ENCODE measurements around the gene AXIN2.
"Not testable (repeated sequence)": the region's sequence is repeated elsewhere in the genome, so short reads cannot be mapped to it uniquely, and the experiment has no call there.

Gene AXIN2

GRCh38 chr17:65487161-65487560, 74.3 kb downstream of the AXIN2 start:
- no peak for DNase-seq (ENCODE audit: low read depth in 3 of 3)

GRCh38 chr17:65485388-65486299, 75.8 kb downstream of the AXIN2 start:
- DNase-seq (ENCODE audit: low read depth in 3 of 3): no peak

- not testable (repeated sequence) for DNase-seq (ENCODE audit: low read depth in 3 of 3)
Measured at GRCh38 chr17:65484405-65484804, 77.0 kb downstream of the AXIN2 start.

- DNase-seq (ENCODE audit: low read depth in 3 of 3): no peak
Measured at GRCh38 chr17:65483438-65483837, 78.0 kb downstream of the AXIN2 start.

- DNase-seq (ENCODE audit: low read depth in 3 of 3): no peak
Measured at GRCh38 chr17:65482201-65482600, 79.2 kb downstream of the AXIN2 start.

- DNase-seq (ENCODE audit: low read depth in 3 of 3): no peak
Measured at GRCh38 chr17:65479282-65479681, 82.2 kb downstream of the AXIN2 start.
